ENCODE data around the gene CUL4A. TPM values are rescaled to one million over a fixed set of nuclear protein-coding genes. Genes with fewer than 3 reads are reported as not detected.
A peak's percentile ranks its signal among the peaks of the same experiment; 100 is the strongest.

Gene CUL4A
- total and polyA plus RNA-seq, 2 donors (not counting 1 experiment from before 2014, with no cell fraction given), result 107 to 126 TPM

- DNase-seq (ENCODE audit: low read depth in 2 of 2), result peak; percentile 64 to 72
- Histone ChIP-seq H3K36me3 (ENCODE audit: control insufficient read depth, insufficient read depth, low read length) (no peaks in the 10 kb centered on the region), H3K4me2 (ENCODE audit: extremely low read depth, insufficient read depth, low read length) (no peak overlapping the region), H3K79me2 (ENCODE audit: control insufficient read depth, insufficient read depth, low read length) (no peaks in the 10 kb centered on the region), H3K27ac (ENCODE audit: insufficient read depth, low read length) (no peak overlapping the region), H3K4me1 (ENCODE audit: control insufficient read depth, extremely low read depth, insufficient read depth, low read length) (no peaks in the 10 kb centered on the region), H3K9ac (ENCODE audit: insufficient read depth, low read length) (no peak overlapping the region), H4K20me1 (ENCODE audit: control insufficient read depth, extremely low read depth, insufficient read depth, low read length) (no peaks in the 10 kb centered on the region), H2AFZ (ENCODE audit: low read length) (no peak overlapping the region), H3K27me3 (ENCODE audit: control insufficient read depth, insufficient read depth, low read length) (no peaks in the 10 kb centered on the region), H3K4me3 (replicated peaks in 1 of 4; ENCODE audit: control extremely low read depth in 1 of 4, insufficient read depth in 1 of 4, low read depth in 3 of 4, low read length in 4 of 4) (no peak overlapping the region), H3K9me3 (ENCODE audit: control insufficient read depth, insufficient read depth, low read depth, low read length) (no peaks in the 10 kb centered on the region)
- TF ChIP-seq CTCF (conservative IDR thresholded peaks at IDR 0.05 in 1 of 2, IDR thresholded peaks at IDR 0.05 in 1 of 2; ENCODE audit: low read depth in 1 of 2, low read length in 2 of 2) (peak; percentile 49 to 69), EZH2 (IDR thresholded peaks at IDR 0.05; ENCODE audit: low read length, missing control alignments) (no peak)
Observed at GRCh38 chr13:113275387-113275786, 66.0 kb downstream of the CUL4A start.

GRCh38 chr13:113280126-113280525, 70.7 kb downstream of the CUL4A start:
- Histone ChIP-seq H3K4me2 (ENCODE audit: extremely low read depth, insufficient read depth, low read length) (no peak overlapping the region), H3K9me3 (ENCODE audit: control insufficient read depth, insufficient read depth, low read depth, low read length) (no peaks in the 10 kb centered on the region), H3K79me2 (ENCODE audit: control insufficient read depth, insufficient read depth, low read length) (no peaks in the 10 kb centered on the region), H3K9ac (ENCODE audit: insufficient read depth, low read length) (no peak overlapping the region), H4K20me1 (ENCODE audit: control insufficient read depth, extremely low read depth, insufficient read depth, low read length) (no peaks in the 10 kb centered on the region), H3K27ac (ENCODE audit: insufficient read depth, low read length) (no peak overlapping the region), H3K36me3 (ENCODE audit: control insufficient read depth, insufficient read depth, low read length) (no peaks in the 10 kb centered on the region), H3K27me3 (ENCODE audit: control insufficient read depth, insufficient read depth, low read length) (no peaks in the 10 kb centered on the region), H3K4me1 (ENCODE audit: control insufficient read depth, extremely low read depth, insufficient read depth, low read length) (no peaks in the 10 kb centered on the region), H2AFZ (ENCODE audit: low read length) (no peak overlapping the region), H3K4me3 (replicated peaks in 1 of 4; ENCODE audit: control extremely low read depth in 1 of 4, insufficient read depth in 1 of 4, low read depth in 3 of 4, low read length in 4 of 4) (no peak overlapping the region)
- TF ChIP-seq EZH2 (IDR thresholded peaks at IDR 0.05; ENCODE audit: low read length, missing control alignments) (no peak), CTCF (conservative IDR thresholded peaks at IDR 0.05 in 1 of 2, IDR thresholded peaks at IDR 0.05 in 1 of 2; ENCODE audit: low read depth in 1 of 2, low read length in 2 of 2) (no peak)
- no peak for DNase-seq (ENCODE audit: low read depth in 2 of 2)

GRCh38 chr13:113283904-113284303, 74.5 kb downstream of the CUL4A start:
- Histone ChIP-seq H3K4me3 (replicated peaks in 1 of 4; ENCODE audit: control extremely low read depth in 1 of 4, insufficient read depth in 1 of 4, low read depth in 3 of 4, low read length in 4 of 4) (no peak overlapping the region), H3K27me3 (ENCODE audit: control insufficient read depth, insufficient read depth, low read length) (peaks cover 2% of the 10 kb centered on the region), H2AFZ (ENCODE audit: low read length) (no peak overlapping the region), H3K36me3 (ENCODE audit: control insufficient read depth, insufficient read depth, low read length) (no peaks in the 10 kb centered on the region), H3K9ac (ENCODE audit: insufficient read depth, low read length) (no peak overlapping the region), H3K4me1 (ENCODE audit: control insufficient read depth, extremely low read depth, insufficient read depth, low read length) (no peaks in the 10 kb centered on the region), H3K79me2 (ENCODE audit: control insufficient read depth, insufficient read depth, low read length) (no peaks in the 10 kb centered on the region), H3K9me3 (ENCODE audit: control insufficient read depth, insufficient read depth, low read depth, low read length) (no peaks in the 10 kb centered on the region), H4K20me1 (ENCODE audit: control insufficient read depth, extremely low read depth, insufficient read depth, low read length) (no peaks in the 10 kb centered on the region), H3K4me2 (ENCODE audit: extremely low read depth, insufficient read depth, low read length) (no peak overlapping the region), H3K27ac (ENCODE audit: insufficient read depth, low read length) (no peak overlapping the region)
- TF ChIP-seq CTCF (conservative IDR thresholded peaks at IDR 0.05 in 1 of 2, IDR thresholded peaks at IDR 0.05 in 1 of 2; ENCODE audit: low read depth in 1 of 2, low read length in 2 of 2), result no peak
- TF ChIP-seq EZH2 (IDR thresholded peaks at IDR 0.05; ENCODE audit: low read length, missing control alignments), result no peak
- no peak for DNase-seq (ENCODE audit: low read depth in 2 of 2)

Measured in fibroblast of lung (primary cell).